ENCODE data around the gene PTPRT. TPM values are rescaled to one million over a fixed set of nuclear protein-coding genes. Genes with fewer than 3 reads are reported as not detected.

The PTPRT gene
- polyA plus RNA-seq, 1 experiment, result not detected

DNA sequence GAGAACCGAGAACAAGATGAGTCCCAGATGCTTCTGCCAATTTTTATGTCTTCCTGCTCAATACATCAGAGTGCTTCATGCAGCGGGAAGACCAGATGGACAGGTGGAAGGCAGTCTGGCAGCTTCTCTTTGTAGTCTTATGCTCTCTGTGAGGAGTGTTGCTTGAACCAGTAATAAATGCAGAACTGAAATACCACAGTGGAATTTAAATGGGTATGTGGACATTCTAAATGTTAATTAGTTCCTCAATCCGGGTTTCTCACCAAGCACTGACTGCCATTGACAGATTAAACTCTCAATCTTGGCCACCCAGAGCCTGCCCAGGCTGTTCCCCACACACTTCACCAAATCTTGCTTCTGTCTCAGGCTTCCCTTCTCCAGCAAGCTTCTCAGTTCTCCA, 876.0 kb downstream of the PTPRT start:
- Histone ChIP-seq H3K4me3 (ENCODE audit: low read depth, low read length) (no peak overlapping the region), H3K27me3 (ENCODE audit: control insufficient read depth, insufficient read depth, low read length) (no peaks in the 10 kb centered on the region), H3K36me3 (ENCODE audit: control insufficient read depth, insufficient read depth, low read length) (no peaks in the 10 kb centered on the region)
- TF ChIP-seq, protein P1, sequence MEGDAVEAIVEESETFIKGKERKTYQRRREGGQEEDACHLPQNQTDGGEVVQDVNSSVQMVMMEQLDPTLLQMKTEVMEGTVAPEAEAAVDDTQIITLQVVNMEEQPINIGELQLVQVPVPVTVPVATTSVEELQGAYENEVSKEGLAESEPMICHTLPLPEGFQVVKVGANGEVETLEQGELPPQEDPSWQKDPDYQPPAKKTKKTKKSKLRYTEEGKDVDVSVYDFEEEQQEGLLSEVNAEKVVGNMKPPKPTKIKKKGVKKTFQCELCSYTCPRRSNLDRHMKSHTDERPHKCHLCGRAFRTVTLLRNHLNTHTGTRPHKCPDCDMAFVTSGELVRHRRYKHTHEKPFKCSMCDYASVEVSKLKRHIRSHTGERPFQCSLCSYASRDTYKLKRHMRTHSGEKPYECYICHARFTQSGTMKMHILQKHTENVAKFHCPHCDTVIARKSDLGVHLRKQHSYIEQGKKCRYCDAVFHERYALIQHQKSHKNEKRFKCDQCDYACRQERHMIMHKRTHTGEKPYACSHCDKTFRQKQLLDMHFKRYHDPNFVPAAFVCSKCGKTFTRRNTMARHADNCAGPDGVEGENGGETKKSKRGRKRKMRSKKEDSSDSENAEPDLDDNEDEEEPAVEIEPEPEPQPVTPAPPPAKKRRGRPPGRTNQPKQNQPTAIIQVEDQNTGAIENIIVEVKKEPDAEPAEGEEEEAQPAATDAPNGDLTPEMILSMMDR (IDR thresholded peaks at IDR 0.05; ENCODE audit: insufficient read depth, low read depth, low read length), result no peak
- no peak for DNase-seq (ENCODE audit: low read depth)
- ChIA-PET POLR2A (no interaction called here), CTCF (no interaction called here)

DNA sequence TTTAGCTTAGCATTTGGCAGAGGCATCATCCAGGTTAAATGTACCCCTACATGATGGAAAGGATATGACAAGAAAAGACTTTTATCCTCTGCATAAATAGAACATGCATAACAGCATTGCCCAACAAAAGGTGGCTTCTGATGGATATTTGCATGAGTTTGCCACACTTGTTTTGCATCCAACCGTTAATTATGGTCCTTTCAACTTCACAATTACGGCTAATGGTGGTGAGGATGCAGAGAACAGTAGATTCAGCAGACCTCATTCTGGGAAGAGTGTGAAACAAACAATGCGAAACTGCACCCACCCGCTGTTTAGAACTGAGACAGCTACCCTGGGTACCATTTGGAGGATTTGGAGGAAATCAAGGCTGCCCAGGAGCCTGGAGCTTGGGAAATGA, 880.7 kb downstream of the PTPRT start:
- CTCF ChIA-PET, result no interaction called here
- no peaks in the 10 kb centered on the region for H3K36me3 ChIP-seq (ENCODE audit: control insufficient read depth, insufficient read depth, low read length)

DNA sequence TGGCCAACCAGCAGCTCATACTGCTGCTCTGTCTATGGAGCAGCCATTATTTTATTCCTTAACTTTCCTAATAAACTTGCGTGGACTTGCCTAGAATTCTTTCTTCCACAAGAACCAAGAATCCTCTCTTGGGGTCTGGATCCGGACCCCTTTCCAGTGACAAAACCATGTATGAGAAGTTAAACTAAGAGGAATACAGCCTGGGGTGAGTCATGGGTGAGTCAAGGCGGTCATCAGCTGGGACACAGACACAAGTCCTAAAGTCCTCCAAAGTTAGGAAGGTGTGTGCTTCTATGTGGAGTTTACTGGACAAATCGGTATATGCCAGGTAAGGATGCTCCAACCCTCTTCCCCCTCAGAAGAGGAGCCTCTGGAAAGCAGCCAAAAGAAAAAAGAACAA, 881.5 kb downstream of the PTPRT start:
- ChIA-PET CTCF (no interaction called here), POLR2A (no interaction called here)
- H3K27me3 ChIP-seq (ENCODE audit: control insufficient read depth, insufficient read depth, low read length), result no peaks in the 10 kb centered on the region
- DNase-seq (ENCODE audit: low read depth), result no peak
- H3K4me3 ChIP-seq (ENCODE audit: low read depth, low read length), result no peak overlapping the region
- TF ChIP-seq, protein P1 (IDR thresholded peaks at IDR 0.05; ENCODE audit: insufficient read depth, low read depth, low read length), result no peak
- H3K36me3 ChIP-seq (ENCODE audit: control insufficient read depth, insufficient read depth, low read length), result no peaks in the 10 kb centered on the region

More for the DNA sequence above, 880.7 kb downstream of the PTPRT start:
- Histone ChIP-seq H3K27me3 (ENCODE audit: control insufficient read depth, insufficient read depth, low read length) (no peaks in the 10 kb centered on the region), H3K4me3 (ENCODE audit: low read depth, low read length) (no peak overlapping the region)
- no peak for DNase-seq (ENCODE audit: low read depth)
- POLR2A ChIA-PET, result no interaction called here
- TF ChIP-seq, protein P1 (IDR thresholded peaks at IDR 0.05; ENCODE audit: insufficient read depth, low read depth, low read length), result no peak

DNA sequence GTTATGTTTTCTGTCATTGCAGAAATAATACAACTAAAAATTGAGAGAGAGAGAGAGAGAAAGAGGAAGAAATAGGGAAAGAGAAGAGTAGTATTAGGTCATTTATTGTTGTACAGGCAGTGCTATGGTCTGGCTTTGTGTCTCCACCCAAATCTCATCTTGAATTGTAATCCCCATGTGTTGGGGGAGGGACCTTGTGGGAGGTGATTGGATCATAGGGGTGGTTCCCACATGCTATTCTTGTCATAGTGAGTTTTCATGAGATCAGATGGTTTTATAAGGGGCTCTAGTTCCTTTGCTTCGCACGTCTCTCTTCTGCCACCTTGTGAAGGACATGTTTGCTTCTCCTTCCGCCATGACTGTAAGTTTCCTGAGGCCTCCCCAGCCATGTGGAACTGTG, 894.1 kb downstream of the PTPRT start:
- Histone ChIP-seq H3K36me3 (ENCODE audit: control insufficient read depth, insufficient read depth, low read length) (no peaks in the 10 kb centered on the region), H3K4me3 (ENCODE audit: low read depth, low read length) (no peak overlapping the region), H3K27me3 (ENCODE audit: control insufficient read depth, insufficient read depth, low read length) (no peaks in the 10 kb centered on the region)
- POLR2A ChIA-PET, result no interaction called here
- CTCF ChIA-PET, result no interaction called here
- TF ChIP-seq, protein P1 (IDR thresholded peaks at IDR 0.05; ENCODE audit: insufficient read depth, low read depth, low read length), result no peak
- DNase-seq (ENCODE audit: low read depth), result no peak

DNA sequence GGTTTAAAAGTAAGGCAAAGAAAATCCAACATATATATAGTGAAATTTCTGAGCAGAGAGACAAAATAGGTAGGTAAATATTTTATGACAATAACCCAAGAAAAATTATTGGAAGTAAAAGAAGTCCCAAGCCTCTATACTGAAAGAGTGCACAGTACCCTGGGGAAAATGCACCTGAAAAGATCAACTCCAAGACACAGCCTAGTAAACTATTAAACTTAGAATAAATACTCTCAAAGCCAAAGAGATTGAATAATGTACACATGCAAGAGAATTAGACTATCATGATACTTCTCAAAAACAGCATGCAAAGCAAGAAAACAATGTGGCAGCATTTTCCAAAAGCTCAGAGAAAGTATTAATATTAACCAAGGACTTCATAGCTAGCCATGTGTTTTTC, 894.7 kb downstream of the PTPRT start:
- Histone ChIP-seq H3K27me3 (ENCODE audit: control insufficient read depth, insufficient read depth, low read length) (no peaks in the 10 kb centered on the region), H3K4me3 (ENCODE audit: low read depth, low read length) (no peak overlapping the region), H3K36me3 (ENCODE audit: control insufficient read depth, insufficient read depth, low read length) (no peaks in the 10 kb centered on the region)
- POLR2A ChIA-PET, result no interaction called here
- CTCF ChIA-PET, result no interaction called here
- TF ChIP-seq, protein P1 (IDR thresholded peaks at IDR 0.05; ENCODE audit: insufficient read depth, low read depth, low read length), result no peak
- no peak for DNase-seq (ENCODE audit: low read depth)

Data from BJ (cell line).